Mammary epithelial cell (primary cell): ENCODE measurements around the gene RLN3.
A peak's percentile ranks its signal among the peaks of the same experiment; 100 is the strongest.
"Not testable (repeated sequence)": the region's sequence is repeated elsewhere in the genome, so short reads cannot be mapped to it uniquely, and the experiment has no call there.

ENCODE experiments used
- EZH2 ChIP-seq: IDR thresholded peaks from 2 replicates; pipeline ENCODE4 v1.6.1; 2012; ENCODE audit warnings: low read length, inconsistent platforms, borderline replicate concordance
- TF ChIP-seq, protein P1 (sequence below), 2 donors: IDR thresholded peaks in 1 of 2; conservative IDR thresholded peaks in 1 of 2; 2 replicates each; pipeline ENCODE4 v1.5.1; 2011 to 2012; ENCODE audit warnings: inconsistent platforms in 2 of 2, low read length in 2 of 2, mild to moderate bottlenecking in 2 of 2, control low read depth in 1 of 2, low read depth in 1 of 2; ENCODE audit not compliant: insufficient read depth in 1 of 2; ENCODE audit errors: extremely low read depth in 1 of 2

- TF ChIP-seq, protein P1, sequence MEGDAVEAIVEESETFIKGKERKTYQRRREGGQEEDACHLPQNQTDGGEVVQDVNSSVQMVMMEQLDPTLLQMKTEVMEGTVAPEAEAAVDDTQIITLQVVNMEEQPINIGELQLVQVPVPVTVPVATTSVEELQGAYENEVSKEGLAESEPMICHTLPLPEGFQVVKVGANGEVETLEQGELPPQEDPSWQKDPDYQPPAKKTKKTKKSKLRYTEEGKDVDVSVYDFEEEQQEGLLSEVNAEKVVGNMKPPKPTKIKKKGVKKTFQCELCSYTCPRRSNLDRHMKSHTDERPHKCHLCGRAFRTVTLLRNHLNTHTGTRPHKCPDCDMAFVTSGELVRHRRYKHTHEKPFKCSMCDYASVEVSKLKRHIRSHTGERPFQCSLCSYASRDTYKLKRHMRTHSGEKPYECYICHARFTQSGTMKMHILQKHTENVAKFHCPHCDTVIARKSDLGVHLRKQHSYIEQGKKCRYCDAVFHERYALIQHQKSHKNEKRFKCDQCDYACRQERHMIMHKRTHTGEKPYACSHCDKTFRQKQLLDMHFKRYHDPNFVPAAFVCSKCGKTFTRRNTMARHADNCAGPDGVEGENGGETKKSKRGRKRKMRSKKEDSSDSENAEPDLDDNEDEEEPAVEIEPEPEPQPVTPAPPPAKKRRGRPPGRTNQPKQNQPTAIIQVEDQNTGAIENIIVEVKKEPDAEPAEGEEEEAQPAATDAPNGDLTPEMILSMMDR (conservative IDR thresholded peaks at IDR 0.05 in 1 of 2, IDR thresholded peaks at IDR 0.05 in 1 of 2; ENCODE audit: extremely low read depth in 1 of 2, insufficient read depth in 1 of 2, low read depth in 1 of 2, low read length in 2 of 2), result peak; percentile 40 to 54
- TF ChIP-seq EZH2, result not testable (repeated sequence)
Measured at GRCh38 chr19:14042659-14043608, 15.0 kb downstream of the RLN3 start.
